Parathyroid adenoma (tissue), 2 donors: Measurements from ENCODE around the gene MXI1.

Experiments used
- H2AFZ ChIP-seq: fragments of 300-600 bp; sonication (generic); one replicate; pipeline ENCODE4 v1.7.0; 2017; ENCODE audit warnings: antibody characterized with exemption, mild to moderate bottlenecking
- H3K27ac ChIP-seq: fragments of 300-600 bp; sonication (generic); one replicate; pipeline ENCODE4 v1.7.0; 2017
- H3K27me3 ChIP-seq: fragments of 300-600 bp; sonication (generic); one replicate; pipeline ENCODE4 v1.7.0; 2017; ENCODE audit warnings: low read length; ENCODE audit not compliant: control insufficient read depth, insufficient read depth
- H3K36me3 ChIP-seq: fragments of 300-600 bp; sonication (generic); one replicate; pipeline ENCODE4 v1.7.0; 2017; ENCODE audit warnings: low read length; ENCODE audit not compliant: control insufficient read depth, insufficient read depth
- H3K4me1 ChIP-seq: fragments of 300-600 bp; sonication (generic); one replicate; pipeline ENCODE4 v1.7.0; 2017; ENCODE audit warnings: control low read depth
- H3K4me2 ChIP-seq: fragments of 300-600 bp; sonication (generic); one replicate; pipeline ENCODE4 v1.7.0; 2017; ENCODE audit warnings: low read length
- H3K4me3 ChIP-seq: fragments of 300-600 bp; sonication (generic); one replicate; pipeline ENCODE4 v1.7.0; 2017; ENCODE audit warnings: low read depth, low read length
- H3K79me2 ChIP-seq: fragments of 300-600 bp; sonication (generic); one replicate; pipeline ENCODE4 v1.7.0; 2017; ENCODE audit warnings: control low read depth
- H3K9ac ChIP-seq: fragments of 300-600 bp; sonication (generic); one replicate; pipeline ENCODE4 v1.7.0; 2017; ENCODE audit warnings: mild to moderate bottlenecking
- H3K9me3 ChIP-seq: fragments of 300-600 bp; sonication (generic); one replicate; pipeline ENCODE4 v1.7.0; 2017; ENCODE audit warnings: low read length; ENCODE audit not compliant: control insufficient read depth
- CTCF ChIP-seq: fragments of 300-600 bp; sonication (generic); IDR thresholded peaks from one replicate; pipeline ENCODE4 v1.7.0; 2017; ENCODE audit warnings: antibody characterized with exemption, mild to moderate bottlenecking
- donor health status: primary hyperparathyroidism.

MXI1 gene

GRCh38 chr10:110209926-110210673 is 2.7 kb downstream of the MXI1 start:
- Histone ChIP-seq H3K9ac (peak overlapping the region; percentile 80), H2AFZ (peak overlapping the region; percentile 91), H3K27ac (peak overlapping the region; percentile 95), H3K79me2 (peaks cover under 1% of the 10 kb centered on the region), H3K9me3 (no peaks in the 10 kb centered on the region), H3K4me3 (peak overlapping the region; percentile 87), H3K27me3 (no peaks in the 10 kb centered on the region), H3K36me3 (no peaks in the 10 kb centered on the region), H3K4me2 (peak overlapping the region; percentile 98), H3K4me1 (peaks cover 7% of the 10 kb centered on the region)
- no peak for TF ChIP-seq CTCF

GRCh38 chr10:110210674-110211464 is 3.5 kb downstream of the MXI1 start:
- Histone ChIP-seq H3K4me3 (peak overlapping the region; percentile 87), H3K27ac (peak overlapping the region; percentile 95), H3K27me3 (no peaks in the 10 kb centered on the region), H3K4me1 (peaks cover 13% of the 10 kb centered on the region), H3K9me3 (no peaks in the 10 kb centered on the region), H3K36me3 (no peaks in the 10 kb centered on the region), H2AFZ (peak overlapping the region; percentile 91), H3K79me2 (peaks cover 5% of the 10 kb centered on the region), H3K9ac (peak overlapping the region; percentile 80), H3K4me2 (peak overlapping the region; percentile 98)
- TF ChIP-seq CTCF = no peak

GRCh38 chr10:110211465-110211843 is 4.0 kb downstream of the MXI1 start:
- Histone ChIP-seq H3K4me2 (peak overlapping the region; percentile 85), H3K9me3 (no peaks in the 10 kb centered on the region), H3K79me2 (peaks cover 5% of the 10 kb centered on the region), H3K9ac (no peak overlapping the region), H3K27me3 (no peaks in the 10 kb centered on the region), H3K36me3 (no peaks in the 10 kb centered on the region), H3K4me3 (peak overlapping the region; percentile 70), H3K27ac (peak overlapping the region; percentile 95), H2AFZ (peak overlapping the region; percentile 91), H3K4me1 (peaks cover 13% of the 10 kb centered on the region)
- TF ChIP-seq CTCF = no peak

- Histone ChIP-seq H2AFZ (no peak overlapping the region), H3K9ac (no peak overlapping the region), H3K4me3 (no peak overlapping the region), H3K79me2 (peaks cover 5% of the 10 kb centered on the region), H3K27me3 (no peaks in the 10 kb centered on the region), H3K4me1 (peaks cover 20% of the 10 kb centered on the region), H3K36me3 (no peaks in the 10 kb centered on the region), H3K9me3 (no peaks in the 10 kb centered on the region), H3K27ac (peak overlapping the region; percentile 95), H3K4me2 (no peak overlapping the region)
- no peak for TF ChIP-seq CTCF
Observed at GRCh38 chr10:110212119-110213006, 5.0 kb downstream of the MXI1 start.
